Mammary epithelial cell (primary cell): ENCODE data around the gene LIMCH1.

Source experiments
- CTCF ChIP-seq, 2 donors: IDR thresholded peaks in 1 of 2; conservative IDR thresholded peaks in 1 of 2; 2 replicates each; pipeline ENCODE4 v1.5.1; 2011 to 2012; ENCODE audit warnings: inconsistent platforms in 2 of 2, low read length in 2 of 2, mild to moderate bottlenecking in 2 of 2, control low read depth in 1 of 2, low read depth in 1 of 2; ENCODE audit not compliant: insufficient read depth in 1 of 2; ENCODE audit errors: extremely low read depth in 1 of 2
- EZH2 ChIP-seq: IDR thresholded peaks from 2 replicates; pipeline ENCODE4 v1.6.1; 2012; ENCODE audit warnings: low read length, inconsistent platforms, borderline replicate concordance

DNA sequence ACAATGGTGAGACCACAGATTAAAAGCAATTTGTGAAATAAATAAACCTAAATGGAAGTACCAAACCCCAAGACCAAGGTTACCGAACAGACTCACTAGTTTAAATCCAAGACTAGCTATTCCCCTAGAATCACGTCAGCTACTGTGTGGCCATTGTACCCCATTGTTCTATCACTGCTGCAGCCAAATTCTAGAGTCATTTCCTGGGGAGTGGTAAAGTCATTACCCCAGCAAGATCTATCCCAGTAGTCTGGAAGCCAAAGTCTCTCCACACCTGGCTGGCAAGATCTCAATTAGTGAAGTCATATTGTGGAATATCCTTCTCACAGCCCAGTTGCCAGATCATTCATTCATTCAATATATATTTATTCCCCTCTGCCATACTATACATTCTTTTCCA lies 143.1 kb downstream of the LIMCH1 start:
- TF ChIP-seq CTCF (conservative IDR thresholded peaks at IDR 0.05 in 1 of 2, IDR thresholded peaks at IDR 0.05 in 1 of 2; ENCODE audit: extremely low read depth in 1 of 2, insufficient read depth in 1 of 2, low read depth in 1 of 2, low read length in 2 of 2) (no peak), EZH2 (no peak)
